Measurements from ENCODE around the gene MESP2. TPM values are rescaled to one million over a fixed set of nuclear protein-coding genes. Genes with fewer than 3 reads are reported as not detected.

Gene MESP2
- total and polyA plus RNA-seq, 2 donors (not counting 1 experiment from before 2014, with no cell fraction given): 0.99 TPM; not detected in 1

GRCh38 chr15:89743011-89743410 lies 33.1 kb upstream of the MESP2 start:
- no peak overlapping the region for H3K9ac ChIP-seq (ENCODE audit: insufficient read depth, low read length)
- DNase-seq (ENCODE audit: low read depth in 2 of 2): no peak
- no peak overlapping the region for H2AFZ ChIP-seq (ENCODE audit: low read length)
- no peaks in the 10 kb centered on the region for H3K9me3 ChIP-seq (ENCODE audit: control insufficient read depth, insufficient read depth, low read depth, low read length)
- no peaks in the 10 kb centered on the region for H4K20me1 ChIP-seq (ENCODE audit: control insufficient read depth, extremely low read depth, insufficient read depth, low read length)
- peaks cover 8% of the 10 kb centered on the region for H3K27me3 ChIP-seq (ENCODE audit: control insufficient read depth, insufficient read depth, low read length)
- no peaks in the 10 kb centered on the region for H3K79me2 ChIP-seq (ENCODE audit: control insufficient read depth, insufficient read depth, low read length)
- no peaks in the 10 kb centered on the region for H3K4me1 ChIP-seq (ENCODE audit: control insufficient read depth, extremely low read depth, insufficient read depth, low read length)
- no peak overlapping the region for H3K4me3 ChIP-seq (replicated peaks in 1 of 4; ENCODE audit: control extremely low read depth in 1 of 4, insufficient read depth in 1 of 4, low read depth in 3 of 4, low read length in 4 of 4)
- H3K36me3 ChIP-seq (ENCODE audit: control insufficient read depth, insufficient read depth, low read length): no peaks in the 10 kb centered on the region
- TF ChIP-seq CTCF (conservative IDR thresholded peaks at IDR 0.05 in 1 of 2, IDR thresholded peaks at IDR 0.05 in 1 of 2; ENCODE audit: low read depth in 1 of 2, low read length in 2 of 2): no peak
- TF ChIP-seq EZH2 (IDR thresholded peaks at IDR 0.05; ENCODE audit: low read length, missing control alignments): no peak
- H3K27ac ChIP-seq (ENCODE audit: insufficient read depth, low read length): no peak overlapping the region
- no peak overlapping the region for H3K4me2 ChIP-seq (ENCODE audit: extremely low read depth, insufficient read depth, low read length)

- Histone ChIP-seq H3K36me3 (ENCODE audit: control insufficient read depth, insufficient read depth, low read length) (no peaks in the 10 kb centered on the region), H3K27ac (ENCODE audit: insufficient read depth, low read length) (no peak overlapping the region), H3K4me2 (ENCODE audit: extremely low read depth, insufficient read depth, low read length) (no peak overlapping the region)
Observed at GRCh38 chr15:89743594-89743993, 32.5 kb upstream of the MESP2 start.

GRCh38 chr15:89745131-89745530 lies 31.0 kb upstream of the MESP2 start:
- H4K20me1 ChIP-seq (ENCODE audit: control insufficient read depth, extremely low read depth, insufficient read depth, low read length): no peaks in the 10 kb centered on the region
- H3K4me1 ChIP-seq (ENCODE audit: control insufficient read depth, extremely low read depth, insufficient read depth, low read length): peaks cover 3% of the 10 kb centered on the region
- no peak overlapping the region for H3K9ac ChIP-seq (ENCODE audit: insufficient read depth, low read length)
- H3K79me2 ChIP-seq (ENCODE audit: control insufficient read depth, insufficient read depth, low read length): no peaks in the 10 kb centered on the region
- H3K4me3 ChIP-seq (replicated peaks in 1 of 4; ENCODE audit: control extremely low read depth in 1 of 4, insufficient read depth in 1 of 4, low read depth in 3 of 4, low read length in 4 of 4): no peak overlapping the region
- no peaks in the 10 kb centered on the region for H3K9me3 ChIP-seq (ENCODE audit: control insufficient read depth, insufficient read depth, low read depth, low read length)
- DNase-seq (ENCODE audit: low read depth in 2 of 2): no peak
- no peak overlapping the region for H3K27ac ChIP-seq (ENCODE audit: insufficient read depth, low read length)
- H3K36me3 ChIP-seq (ENCODE audit: control insufficient read depth, insufficient read depth, low read length): no peaks in the 10 kb centered on the region
- no peak overlapping the region for H3K4me2 ChIP-seq (ENCODE audit: extremely low read depth, insufficient read depth, low read length)
- H2AFZ ChIP-seq (ENCODE audit: low read length): no peak overlapping the region
- peaks cover 17% of the 10 kb centered on the region for H3K27me3 ChIP-seq (ENCODE audit: control insufficient read depth, insufficient read depth, low read length)
- TF ChIP-seq EZH2 (IDR thresholded peaks at IDR 0.05; ENCODE audit: low read length, missing control alignments): no peak
- TF ChIP-seq CTCF (conservative IDR thresholded peaks at IDR 0.05 in 1 of 2, IDR thresholded peaks at IDR 0.05 in 1 of 2; ENCODE audit: low read depth in 1 of 2, low read length in 2 of 2): no peak

More at GRCh38 chr15:89743594-89743993, 32.5 kb upstream of the MESP2 start:
- Histone ChIP-seq H2AFZ (ENCODE audit: low read length) (no peak overlapping the region), H3K4me3 (replicated peaks in 1 of 4; ENCODE audit: control extremely low read depth in 1 of 4, insufficient read depth in 1 of 4, low read depth in 3 of 4, low read length in 4 of 4) (no peak overlapping the region), H4K20me1 (ENCODE audit: control insufficient read depth, extremely low read depth, insufficient read depth, low read length) (no peaks in the 10 kb centered on the region), H3K4me1 (ENCODE audit: control insufficient read depth, extremely low read depth, insufficient read depth, low read length) (no peaks in the 10 kb centered on the region), H3K79me2 (ENCODE audit: control insufficient read depth, insufficient read depth, low read length) (no peaks in the 10 kb centered on the region), H3K9me3 (ENCODE audit: control insufficient read depth, insufficient read depth, low read depth, low read length) (no peaks in the 10 kb centered on the region), H3K27me3 (ENCODE audit: control insufficient read depth, insufficient read depth, low read length) (peaks cover 12% of the 10 kb centered on the region), H3K9ac (ENCODE audit: insufficient read depth, low read length) (no peak overlapping the region)
- no peak for DNase-seq (ENCODE audit: low read depth in 2 of 2)
- TF ChIP-seq CTCF (conservative IDR thresholded peaks at IDR 0.05 in 1 of 2, IDR thresholded peaks at IDR 0.05 in 1 of 2; ENCODE audit: low read depth in 1 of 2, low read length in 2 of 2): no peak
- TF ChIP-seq EZH2 (IDR thresholded peaks at IDR 0.05; ENCODE audit: low read length, missing control alignments): no peak
